HEK293T (cell line): ENCODE results near the gene PFDN4.

ENCODE experiments used
- FOXA1 ChIP-seq: fragments of 450-650 bp; IDR thresholded peaks from 2 replicates; pipeline ENCODE4 v1.6.1; 2016; ENCODE audit warnings: mild to moderate bottlenecking
- FOXK2 ChIP-seq: fragments of 450-650 bp; IDR thresholded peaks from 2 replicates; pipeline ENCODE4 v1.6.1; 2016; ENCODE audit warnings: mild to moderate bottlenecking

- TF ChIP-seq FOXA1 (no peak), FOXK2 (no peak)
Measured at GRCh38 chr20:54205450-54205849, 2.4 kb upstream of the PFDN4 start.
